Measurements from ENCODE around the gene FDPS. TPM values are rescaled to one million over a fixed set of nuclear protein-coding genes. Genes with fewer than 3 reads are reported as not detected.
A peak's percentile ranks its signal among the peaks of the same experiment; 100 is the strongest.

The FDPS gene
- total and polyA plus RNA-seq, 2 donors (not counting 3 experiments of a cell fraction or from before 2014, with no cell fraction given), result 630 to 646 TPM

DNA sequence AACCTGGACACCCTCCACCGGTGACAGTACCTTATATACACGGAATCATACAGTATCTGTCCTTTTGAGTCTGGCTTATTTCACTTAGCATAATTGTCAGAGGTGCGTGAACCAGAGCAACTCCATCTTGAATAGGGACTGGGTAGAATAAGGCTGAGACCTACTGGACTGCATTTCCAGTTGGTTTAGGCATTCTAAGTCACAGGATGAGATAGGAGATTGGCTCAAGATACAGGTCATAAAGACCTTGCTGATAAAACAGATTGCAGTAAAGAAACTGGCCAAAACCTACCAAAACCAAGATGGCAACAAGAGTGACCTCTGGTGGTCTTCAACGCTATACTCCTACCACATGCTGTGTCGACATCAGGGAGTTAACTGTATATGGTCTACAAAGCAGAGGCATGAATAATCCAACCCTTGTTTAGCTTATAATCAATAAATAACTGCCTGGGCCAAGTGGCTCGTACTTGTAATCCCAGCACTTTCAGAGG is 1.4 kb upstream of the FDPS start:
- H3K79me2 ChIP-seq (ENCODE audit: control insufficient read depth, insufficient read depth, low read length), result peaks cover 34% of the 10 kb centered on the region
- no peak overlapping the region for H3K4me3 ChIP-seq (replicated peaks in 1 of 3; ENCODE audit: insufficient read depth in 1 of 3, low read depth in 1 of 3, low read length in 3 of 3)
- peak overlapping the region; percentile 88 for H3K27ac ChIP-seq (ENCODE audit: insufficient read depth, low read depth, low read length)
- ChIA-PET POLR2A (interaction anchor here (0.7 kb wide), 1 partner anchor 34 kb away, joined by 4 read pairs; the partner anchor contains the start of gene CLK2), CTCF (interaction anchor here (1.3 to 1.9 kb wide), 7 partner anchors 14 to 341 kb away, joined by 4 to 27 read pairs (median 5); partner anchors contain the start of genes CLK2 and RUSC1)
- H3K4me2 ChIP-seq (ENCODE audit: insufficient read depth, low read length), result no peak overlapping the region
- H4K20me1 ChIP-seq (replicated peaks; ENCODE audit: control insufficient read depth, extremely low read depth, insufficient read depth, low read length), result no peaks in the 10 kb centered on the region
- DNase-seq (ENCODE audit: low read depth, low spot score) (peak; percentile 50), FAIRE-seq (peak; percentile 89)
- dilution Hi-C loops (cut with MboI; ENCODE audit: extremely low pct_ligation_motif_present, low sequenced_read_pairs) (no loop called here), intact Hi-C loops (cut with micrococcal nuclease) (loop anchor here (5.0 kb wide), 1 partner anchor 115 kb away; no protein-coding TSS in a partner anchor)
- H3K27me3 ChIP-seq (ENCODE audit: control insufficient read depth in 2 of 2, insufficient read depth in 2 of 2, low read length in 2 of 2), result no peaks in the 10 kb centered on the region
- BruUV-seq (replicated peaks), result no TSS peak
- peaks cover 24% of the 10 kb centered on the region for H3K4me1 ChIP-seq (ENCODE audit: control insufficient read depth, extremely low read depth, insufficient read depth, low read length)
- H2AFZ ChIP-seq (ENCODE audit: low read depth, low read length), result no peak overlapping the region
- H3K9ac ChIP-seq (replicated peaks; ENCODE audit: extremely low read depth, insufficient read depth, low read length), result no peak overlapping the region
- TF ChIP-seq, protein P1, sequence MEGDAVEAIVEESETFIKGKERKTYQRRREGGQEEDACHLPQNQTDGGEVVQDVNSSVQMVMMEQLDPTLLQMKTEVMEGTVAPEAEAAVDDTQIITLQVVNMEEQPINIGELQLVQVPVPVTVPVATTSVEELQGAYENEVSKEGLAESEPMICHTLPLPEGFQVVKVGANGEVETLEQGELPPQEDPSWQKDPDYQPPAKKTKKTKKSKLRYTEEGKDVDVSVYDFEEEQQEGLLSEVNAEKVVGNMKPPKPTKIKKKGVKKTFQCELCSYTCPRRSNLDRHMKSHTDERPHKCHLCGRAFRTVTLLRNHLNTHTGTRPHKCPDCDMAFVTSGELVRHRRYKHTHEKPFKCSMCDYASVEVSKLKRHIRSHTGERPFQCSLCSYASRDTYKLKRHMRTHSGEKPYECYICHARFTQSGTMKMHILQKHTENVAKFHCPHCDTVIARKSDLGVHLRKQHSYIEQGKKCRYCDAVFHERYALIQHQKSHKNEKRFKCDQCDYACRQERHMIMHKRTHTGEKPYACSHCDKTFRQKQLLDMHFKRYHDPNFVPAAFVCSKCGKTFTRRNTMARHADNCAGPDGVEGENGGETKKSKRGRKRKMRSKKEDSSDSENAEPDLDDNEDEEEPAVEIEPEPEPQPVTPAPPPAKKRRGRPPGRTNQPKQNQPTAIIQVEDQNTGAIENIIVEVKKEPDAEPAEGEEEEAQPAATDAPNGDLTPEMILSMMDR (IDR thresholded peaks at IDR 0.05; ENCODE audit: extremely low read depth in 1 of 2, insufficient read depth in 1 of 2, low read depth in 1 of 2, low read length in 2 of 2), result peak; percentile 38 to 43
- no peak for TF ChIP-seq JUN (IDR thresholded peaks at IDR 0.05; ENCODE audit: borderline replicate concordance, insufficient read depth, insufficient read length, low read depth)
- H3K9me3 ChIP-seq (replicated peaks; ENCODE audit: control insufficient read depth, insufficient read depth, low read length), result no peaks in the 10 kb centered on the region
- peaks cover 0 to 3% of the 10 kb centered on the region in 2 experiments for H3K36me3 ChIP-seq (ENCODE audit: control insufficient read depth in 2 of 2, extremely low read depth in 1 of 2, insufficient read depth in 2 of 2, low read length in 2 of 2)
- no peaks in the 10 kb centered on the region for H3K9me1 ChIP-seq (replicated peaks; ENCODE audit: control insufficient read depth, extremely low read depth, insufficient read depth, low read length)

DNA sequence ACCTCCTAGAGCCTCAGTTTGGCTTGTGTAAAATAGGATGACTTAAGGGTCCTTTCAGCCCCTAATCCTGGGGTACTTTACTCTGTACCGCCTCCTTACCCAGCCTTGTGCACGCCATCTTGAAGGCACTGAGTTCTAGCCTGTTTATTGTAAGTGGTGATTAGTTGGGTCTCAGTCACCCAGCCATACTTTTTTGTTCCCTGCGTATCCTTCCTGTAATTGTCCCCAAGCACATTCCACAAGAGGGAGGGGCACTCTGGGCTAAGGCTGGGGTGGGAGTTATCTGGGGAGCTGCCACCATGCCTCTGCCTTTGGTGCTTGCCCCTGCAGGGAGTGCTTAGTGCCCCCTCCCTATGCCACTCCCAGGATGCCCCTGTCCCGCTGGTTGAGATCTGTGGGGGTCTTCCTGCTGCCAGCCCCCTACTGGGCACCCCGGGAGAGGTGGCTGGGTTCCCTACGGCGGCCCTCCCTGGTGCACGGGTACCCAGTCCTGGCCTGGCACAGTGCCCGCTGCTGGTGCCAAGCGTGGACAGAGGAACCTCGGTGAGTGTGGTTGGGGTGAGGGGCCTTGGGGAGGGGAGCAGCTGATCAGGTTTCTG is 856 bp downstream of the FDPS start:
- no peaks in the 10 kb centered on the region for H3K9me1 ChIP-seq (replicated peaks; ENCODE audit: control insufficient read depth, extremely low read depth, insufficient read depth, low read length)
- dilution Hi-C loops (cut with MboI; ENCODE audit: extremely low pct_ligation_motif_present, low sequenced_read_pairs) (no loop called here), intact Hi-C loops (cut with micrococcal nuclease) (loop anchor here (1.0 to 5.0 kb wide), 4 partner anchors 14 to 117 kb away; partner anchors contain the start of genes CLK2 and MTX1)
- ChIA-PET CTCF (interaction anchor here (1.4 to 1.8 kb wide), 3 partner anchors 11 to 59 kb away, joined by 4 to 9 read pairs (median 6); partner anchors contain the start of gene RUSC1), POLR2A (interaction anchor here (1.1 kb wide), 1 partner anchor 11 kb away, joined by 4 read pairs; the partner anchor contains the start of gene RUSC1)
- H3K27ac ChIP-seq (ENCODE audit: insufficient read depth, low read depth, low read length), result peak overlapping the region; percentile 88
- DNase-seq (ENCODE audit: low read depth, low spot score), result peak; percentile 69
- peaks cover 9 to 13% of the 10 kb centered on the region in 2 experiments for H3K36me3 ChIP-seq (ENCODE audit: control insufficient read depth in 2 of 2, extremely low read depth in 1 of 2, insufficient read depth in 2 of 2, low read length in 2 of 2)
- H3K9ac ChIP-seq (replicated peaks; ENCODE audit: extremely low read depth, insufficient read depth, low read length), result peak overlapping the region; percentile 94
- TF ChIP-seq MYC (IDR thresholded peaks at IDR 0.05; ENCODE audit: low read depth, low read length), result peak; percentile 7
- TF ChIP-seq POLR2AphosphoS5 (IDR thresholded peaks at IDR 0.05; ENCODE audit: insufficient read depth, low read depth, low read length), result peak; percentile 82
- no peak for TF ChIP-seq FOS (IDR thresholded peaks at IDR 0.05; ENCODE audit: borderline replicate concordance, insufficient read depth, low read length)
- TF ChIP-seq GATA2 (IDR thresholded peaks at IDR 0.05; ENCODE audit: insufficient read depth, insufficient read length, low read depth, low read length), result no peak
- TF ChIP-seq MAX (IDR thresholded peaks at IDR 0.05; ENCODE audit: insufficient read depth, insufficient read length), result no peak
- no peak for TF ChIP-seq JUN (IDR thresholded peaks at IDR 0.05; ENCODE audit: borderline replicate concordance, insufficient read depth, insufficient read length, low read depth)
- TF ChIP-seq EZH2 (IDR thresholded peaks at IDR 0.05; ENCODE audit: borderline replicate concordance, low read depth, low read length, severe bottlenecking), result no peak
- peak; percentile 67 for TF ChIP-seq POLR2A (IDR thresholded peaks at IDR 0.05; ENCODE audit: low read depth, low read length)
- TF ChIP-seq, protein P1 (IDR thresholded peaks at IDR 0.05; ENCODE audit: extremely low read depth in 1 of 2, insufficient read depth in 1 of 2, low read depth in 1 of 2, low read length in 2 of 2), result peak in 1 of 2 donors; percentile 10
- no peaks in the 10 kb centered on the region for H4K20me1 ChIP-seq (replicated peaks; ENCODE audit: control insufficient read depth, extremely low read depth, insufficient read depth, low read length)
- peaks cover 48% of the 10 kb centered on the region for H3K79me2 ChIP-seq (ENCODE audit: control insufficient read depth, insufficient read depth, low read length)
- peaks cover 24% of the 10 kb centered on the region for H3K4me1 ChIP-seq (ENCODE audit: control insufficient read depth, extremely low read depth, insufficient read depth, low read length)
- H3K4me3 ChIP-seq (replicated peaks in 1 of 3; ENCODE audit: insufficient read depth in 1 of 3, low read depth in 1 of 3, low read length in 3 of 3), result peak overlapping the region; percentile 47 to 86 (median 84)
- FAIRE-seq, result no peak
- BruUV-seq (replicated peaks), result no TSS peak
- no peaks in the 10 kb centered on the region for H3K27me3 ChIP-seq (ENCODE audit: control insufficient read depth in 2 of 2, insufficient read depth in 2 of 2, low read length in 2 of 2)
- H2AFZ ChIP-seq (ENCODE audit: low read depth, low read length), result no peak overlapping the region
- no peaks in the 10 kb centered on the region for H3K9me3 ChIP-seq (replicated peaks; ENCODE audit: control insufficient read depth, insufficient read depth, low read length)
- peak overlapping the region; percentile 75 for H3K4me2 ChIP-seq (ENCODE audit: insufficient read depth, low read length)

All from endothelial cell of umbilical vein (primary cell).